Retina (tissue), 1 donor: Measurements from ENCODE around the gene MEX3D.

Experiments
- DNase-seq: peaks from one replicate; pipeline ENCODE4 v3.0.0-alpha.2; 2016

Gene MEX3D

GRCh38 chr19:1514986-1515721 lies 53.0 kb downstream of the MEX3D start:
- DNase-seq = no peak

- no peak for DNase-seq
Measured at GRCh38 chr19:1514295-1514661, 53.8 kb downstream of the MEX3D start.

GRCh38 chr19:1513499-1514294 lies 54.4 kb downstream of the MEX3D start:
- no peak for DNase-seq

GRCh38 chr19:1512671-1513498 lies 55.2 kb downstream of the MEX3D start, which contains the start of gene ADAMTSL5:
ADAMTSL5 (minus strand) TSS chr19:1513019; CDS start chr19:1510943, 2,076 bp downstream.
- no peak for DNase-seq

- DNase-seq = no peak
Measured at GRCh38 chr19:1511318-1512317, 56.5 kb downstream of the MEX3D start.

- DNase-seq = no peak
Measured at GRCh38 chr19:1510807-1511206, 57.3 kb downstream of the MEX3D start.

GRCh38 chr19:1510442-1510806 lies 57.7 kb downstream of the MEX3D start:
- DNase-seq = no peak

- no peak for DNase-seq
Measured at GRCh38 chr19:1509602-1510441, 58.3 kb downstream of the MEX3D start.

GRCh38 chr19:1508507-1508856 lies 59.6 kb downstream of the MEX3D start:
- no peak for DNase-seq

- peak; percentile 99 for DNase-seq
Measured at GRCh38 chr19:1507763-1508506, 60.2 kb downstream of the MEX3D start.

- DNase-seq = no peak
Measured at GRCh38 chr19:1507192-1507660, 60.9 kb downstream of the MEX3D start.

- DNase-seq = no peak
Measured at GRCh38 chr19:1505991-1506881, 61.9 kb downstream of the MEX3D start.

GRCh38 chr19:1505012-1505411 lies 63.1 kb downstream of the MEX3D start:
- DNase-seq = no peak
